ENCODE data around the gene ERBB4.

DNA sequence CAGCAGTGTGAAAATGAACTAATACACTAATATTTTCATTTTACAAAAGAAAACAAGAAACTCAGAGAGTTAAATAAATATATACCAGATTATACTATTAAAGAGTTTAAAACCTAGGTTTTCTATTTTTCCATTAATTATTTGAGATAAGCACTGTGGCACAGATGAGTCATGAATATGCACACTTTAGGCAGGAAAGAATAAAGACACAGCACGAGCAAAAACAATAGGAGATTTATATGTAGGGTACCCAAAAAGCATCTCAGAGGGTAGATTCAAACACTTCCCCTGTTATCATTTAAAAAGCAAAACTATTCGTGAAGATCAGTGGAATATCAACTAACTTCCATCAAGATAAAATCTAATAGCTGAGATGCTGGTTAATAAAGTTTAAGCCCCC, 430.6 kb downstream of the ERBB4 start:
- TF ChIP-seq POLR2AphosphoS5 (IDR thresholded peaks at IDR 0.05; ENCODE audit: low read length) (no peak), RFX5 (IDR thresholded peaks at IDR 0.05; ENCODE audit: low read depth, low read length) (no peak), ETV6 (conservative IDR thresholded peaks at IDR 0.05 in 1 of 2, IDR thresholded peaks at IDR 0.05 in 1 of 2; ENCODE audit: borderline replicate concordance in 1 of 2, low read depth in 1 of 2) (no peak), ESRRA (IDR thresholded peaks at IDR 0.05; ENCODE audit: low read length) (no peak), POLR2A (IDR thresholded peaks at IDR 0.05; ENCODE audit: low read depth, low read length) (no peak), RUNX3 (IDR thresholded peaks at IDR 0.05; ENCODE audit: low read length) (no peak), NR2C1 (IDR thresholded peaks at IDR 0.05) (no peak), SMC3 (IDR thresholded peaks at IDR 0.05; ENCODE audit: borderline replicate concordance, low read length) (no peak), RCOR1 (conservative IDR thresholded peaks at IDR 0.05; ENCODE audit: low read depth, low read length) (no peak), PAX8 (IDR thresholded peaks at IDR 0.05) (no peak), NR2C2 (IDR thresholded peaks at IDR 0.05; ENCODE audit: borderline replicate concordance, control insufficient read depth, insufficient read length, low read depth) (no peak), MEF2A (IDR thresholded peaks at IDR 0.05; ENCODE audit: insufficient read depth, low read depth, low read length) (no peak)
- TF ChIP-seq, protein P1, sequence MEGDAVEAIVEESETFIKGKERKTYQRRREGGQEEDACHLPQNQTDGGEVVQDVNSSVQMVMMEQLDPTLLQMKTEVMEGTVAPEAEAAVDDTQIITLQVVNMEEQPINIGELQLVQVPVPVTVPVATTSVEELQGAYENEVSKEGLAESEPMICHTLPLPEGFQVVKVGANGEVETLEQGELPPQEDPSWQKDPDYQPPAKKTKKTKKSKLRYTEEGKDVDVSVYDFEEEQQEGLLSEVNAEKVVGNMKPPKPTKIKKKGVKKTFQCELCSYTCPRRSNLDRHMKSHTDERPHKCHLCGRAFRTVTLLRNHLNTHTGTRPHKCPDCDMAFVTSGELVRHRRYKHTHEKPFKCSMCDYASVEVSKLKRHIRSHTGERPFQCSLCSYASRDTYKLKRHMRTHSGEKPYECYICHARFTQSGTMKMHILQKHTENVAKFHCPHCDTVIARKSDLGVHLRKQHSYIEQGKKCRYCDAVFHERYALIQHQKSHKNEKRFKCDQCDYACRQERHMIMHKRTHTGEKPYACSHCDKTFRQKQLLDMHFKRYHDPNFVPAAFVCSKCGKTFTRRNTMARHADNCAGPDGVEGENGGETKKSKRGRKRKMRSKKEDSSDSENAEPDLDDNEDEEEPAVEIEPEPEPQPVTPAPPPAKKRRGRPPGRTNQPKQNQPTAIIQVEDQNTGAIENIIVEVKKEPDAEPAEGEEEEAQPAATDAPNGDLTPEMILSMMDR (IDR thresholded peaks at IDR 0.05 in 2 of 3, conservative IDR thresholded peaks at IDR 0.05 in 1 of 3; ENCODE audit: control insufficient read depth in 2 of 3, extremely low read depth in 1 of 3, insufficient read depth in 1 of 3, low read depth in 3 of 3, low read length in 3 of 3): no peak
- TF ChIP-seq, protein P2, sequence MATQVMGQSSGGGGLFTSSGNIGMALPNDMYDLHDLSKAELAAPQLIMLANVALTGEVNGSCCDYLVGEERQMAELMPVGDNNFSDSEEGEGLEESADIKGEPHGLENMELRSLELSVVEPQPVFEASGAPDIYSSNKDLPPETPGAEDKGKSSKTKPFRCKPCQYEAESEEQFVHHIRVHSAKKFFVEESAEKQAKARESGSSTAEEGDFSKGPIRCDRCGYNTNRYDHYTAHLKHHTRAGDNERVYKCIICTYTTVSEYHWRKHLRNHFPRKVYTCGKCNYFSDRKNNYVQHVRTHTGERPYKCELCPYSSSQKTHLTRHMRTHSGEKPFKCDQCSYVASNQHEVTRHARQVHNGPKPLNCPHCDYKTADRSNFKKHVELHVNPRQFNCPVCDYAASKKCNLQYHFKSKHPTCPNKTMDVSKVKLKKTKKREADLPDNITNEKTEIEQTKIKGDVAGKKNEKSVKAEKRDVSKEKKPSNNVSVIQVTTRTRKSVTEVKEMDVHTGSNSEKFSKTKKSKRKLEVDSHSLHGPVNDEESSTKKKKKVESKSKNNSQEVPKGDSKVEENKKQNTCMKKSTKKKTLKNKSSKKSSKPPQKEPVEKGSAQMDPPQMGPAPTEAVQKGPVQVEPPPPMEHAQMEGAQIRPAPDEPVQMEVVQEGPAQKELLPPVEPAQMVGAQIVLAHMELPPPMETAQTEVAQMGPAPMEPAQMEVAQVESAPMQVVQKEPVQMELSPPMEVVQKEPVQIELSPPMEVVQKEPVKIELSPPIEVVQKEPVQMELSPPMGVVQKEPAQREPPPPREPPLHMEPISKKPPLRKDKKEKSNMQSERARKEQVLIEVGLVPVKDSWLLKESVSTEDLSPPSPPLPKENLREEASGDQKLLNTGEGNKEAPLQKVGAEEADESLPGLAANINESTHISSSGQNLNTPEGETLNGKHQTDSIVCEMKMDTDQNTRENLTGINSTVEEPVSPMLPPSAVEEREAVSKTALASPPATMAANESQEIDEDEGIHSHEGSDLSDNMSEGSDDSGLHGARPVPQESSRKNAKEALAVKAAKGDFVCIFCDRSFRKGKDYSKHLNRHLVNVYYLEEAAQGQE (IDR thresholded peaks at IDR 0.05; ENCODE audit: low read depth, low read length): no peak
